ENCODE results near the gene KDM5C.

GRCh38 chrX:53194308-53194707, 30.7 kb downstream of the KDM5C start:
- TF ChIP-seq CTCF (IDR thresholded peaks at IDR 0.05) (no peak), POLR2A (IDR thresholded peaks at IDR 0.05) (no peak)

Data from body of pancreas (tissue), 4 donors.